ENCODE measurements around the gene TRIB2.

DNA sequence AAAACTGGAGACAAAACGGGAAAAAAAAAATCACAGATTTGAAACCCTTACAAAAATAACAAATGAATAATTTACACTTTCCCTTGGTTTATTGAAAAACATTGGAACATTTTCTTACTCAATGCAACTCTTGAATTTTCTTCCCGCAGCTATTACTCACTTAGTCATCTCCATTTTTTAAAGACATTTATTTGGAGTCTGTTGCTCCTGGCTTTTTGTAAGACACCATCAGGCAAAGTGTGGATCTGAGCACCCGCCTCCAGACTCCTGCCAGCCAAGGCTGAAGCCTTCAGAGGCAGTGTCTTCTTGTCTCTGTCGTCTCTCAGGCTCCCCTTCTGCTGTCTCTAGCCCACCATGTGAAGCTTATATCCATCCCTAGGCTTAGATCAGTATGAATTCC lies 46.2 kb downstream of the TRIB2 start:
- TF ChIP-seq CTCF (IDR thresholded peaks at IDR 0.05; ENCODE audit: extremely low read depth in 1 of 2, insufficient read depth in 1 of 2, low read depth in 1 of 2, low read length in 2 of 2) (no peak), POLR2A (IDR thresholded peaks at IDR 0.05; ENCODE audit: low read depth, low read length) (no peak)
